CD4-positive, alpha-beta memory T cell (primary cell): Measurements from ENCODE around the gene RHBDD3. TPM values are rescaled to one million over a fixed set of nuclear protein-coding genes. Genes with fewer than 3 reads are reported as not detected.
"Not testable (repeated sequence)": the region's sequence is repeated elsewhere in the genome, so short reads cannot be mapped to it uniquely, and the experiment has no call there.

Experiments used
- CTCF ChIA-PET: fragments of 350-600 bp; sonication (Branson Sonifier 250); formaldehyde crosslinking; loops from one replicate; lab custom pipeline; 2021; ENCODE audit warnings: inconsistent platforms; ENCODE audit not compliant: partially characterized antibody; lab: Charles Lee
- POLR2A ChIA-PET: fragments of 350-600 bp; sonication (Branson Sonifier 250); formaldehyde crosslinking; loops from one replicate; lab custom pipeline; 2021; ENCODE audit not compliant: partially characterized antibody; lab: Charles Lee
- DNase-seq, 5 donors: peaks; one replicate each; pipeline versions ENCODE4 v3.0.0 to v3.0.0-alpha.2; 2020 to 2022; ENCODE audit warnings: mixed read lengths in 1 of 5
- H3K27ac ChIP-seq: one replicate; pipeline ENCODE4 v1.7.0; 2013; ENCODE audit warnings: low read depth, low read length
- H3K27me3 ChIP-seq: 2 replicates; pipeline ENCODE4 v1.7.0; 2013; ENCODE audit warnings: mild to moderate bottlenecking, low read length, moderate library complexity; ENCODE audit not compliant: insufficient read depth
- H3K36me3 ChIP-seq: 2 replicates; pipeline ENCODE4 v1.7.0; 2013; ENCODE audit warnings: mild to moderate bottlenecking, low read length, moderate library complexity; ENCODE audit not compliant: insufficient read depth
- H3K4me1 ChIP-seq: 2 replicates; pipeline ENCODE4 v1.7.0; 2013; ENCODE audit warnings: mild to moderate bottlenecking, low read length, moderate library complexity; ENCODE audit not compliant: insufficient read depth
- H3K4me3 ChIP-seq, 2 donors: one replicate each; pipeline ENCODE4 v1.7.0; 2013; ENCODE audit warnings: low read length in 2 of 2, mild to moderate bottlenecking in 1 of 2
- H3K9me3 ChIP-seq, 2 donors: one replicate each; pipeline ENCODE4 v1.7.0; 2013; ENCODE audit warnings: low read length in 2 of 2, control low read depth in 1 of 2; ENCODE audit not compliant: control insufficient read depth in 1 of 2
- H3K27ac Mint-ChIP-seq, 7 donors: one replicate each; pipeline ENCODE4 v1.8.0; 2020 to 2021; ENCODE audit warnings: mixed read lengths in 7 of 7, mild to moderate bottlenecking in 6 of 7, inconsistent platforms in 3 of 7, moderate library complexity in 3 of 7
- H3K27me3 Mint-ChIP-seq, 2 donors: one replicate each; pipeline ENCODE4 v1.8.0; 2020 to 2021; ENCODE audit warnings: mixed read lengths in 2 of 2
- H3K36me3 Mint-ChIP-seq, 2 donors: one replicate each; pipeline ENCODE4 v1.8.0; 2020 to 2021; ENCODE audit warnings: mixed read lengths in 2 of 2, inconsistent platforms in 1 of 2, mild to moderate bottlenecking in 1 of 2
- H3K4me1 Mint-ChIP-seq, 4 donors: one replicate each; pipeline ENCODE4 v1.8.0; 2020 to 2021; ENCODE audit warnings: mixed read lengths in 4 of 4, mild to moderate bottlenecking in 1 of 4
- H3K4me3 Mint-ChIP-seq, 8 donors: one replicate each; pipeline ENCODE4 v1.8.0; 2020 to 2021; ENCODE audit warnings: mixed read lengths in 8 of 8, mild to moderate bottlenecking in 7 of 8, moderate library complexity in 6 of 8, inconsistent platforms in 3 of 8
- H3K9me3 Mint-ChIP-seq, 8 donors: one replicate each; pipeline ENCODE4 v1.8.0; 2020 to 2021; ENCODE audit warnings: mixed read lengths in 8 of 8, mild to moderate bottlenecking in 5 of 8, inconsistent platforms in 3 of 8, moderate library complexity in 1 of 8
- intact Hi-C: fragments of 100-400 bp; cut with micrococcal nuclease; formaldehyde crosslinking; loops from one replicate; pipeline ENCODE4 v1.15.1; 2023
- polyA plus RNA-seq, 2 donors: library from polyadenylated mRNA; unstranded; fragments of 300-500 nt; fragmentation: Illumina TruSeq; gene quantifications; one replicate each; pipeline ENCODE4 v1.2.3, GENCODE V29; 2021
- total RNA-seq, 2 experiments: library from RNA; stranded (reverse); gene quantifications; one replicate each; pipeline ENCODE4 v1.2.3, GENCODE V29; 2021

Gene RHBDD3
- total and polyA plus RNA-seq, 4 experiments from 2014 or later: 7.8 to 16.1 (median 11.1) TPM

- Mint-ChIP-seq H3K27me3 (peaks cover 2 to 3% of the 10 kb centered on the region in 2 donors), H3K36me3 (peaks cover 0 to 3% of the 10 kb centered on the region in 2 donors), H3K4me1 (peaks cover 0 to 3% (median 0%) of the 10 kb centered on the region in 4 donors), H3K27ac (no peak overlapping the region), H3K4me3 (no peak overlapping the region), H3K9me3 (no peaks in the 10 kb centered on the region)
- Histone ChIP-seq H3K36me3 (no peaks in the 10 kb centered on the region), H3K9me3 (no peaks in the 10 kb centered on the region), H3K4me3 (no peak overlapping the region), H3K4me1 (no peaks in the 10 kb centered on the region), H3K27me3 (peaks cover 3% of the 10 kb centered on the region), H3K27ac (no peak overlapping the region)
- ChIA-PET CTCF (interaction anchor here (1.5 kb wide), 1 partner anchor 9 kb away, joined by 5 read pairs; no protein-coding TSS in a partner anchor), POLR2A (no interaction called here)
- intact Hi-C loops: no loop called here
- no peak for DNase-seq
Observed at GRCh38 chr22:29255064-29255621, 12.6 kb downstream of the RHBDD3 start.

- intact Hi-C loops: no loop called here
- H3K4me3 ChIP-seq: no peak overlapping the region
- Mint-ChIP-seq H3K27me3 (peaks cover 2 to 3% of the 10 kb centered on the region in 2 donors), H3K36me3 (peaks cover 0 to 3% of the 10 kb centered on the region in 2 donors), H3K27ac (no peak overlapping the region), H3K4me1 (peaks cover 0 to 3% (median 0%) of the 10 kb centered on the region in 4 donors), H3K4me3 (no peak overlapping the region), H3K9me3 (no peaks in the 10 kb centered on the region)
- H3K27me3 ChIP-seq: peaks cover 3% of the 10 kb centered on the region
- ChIA-PET CTCF (interaction anchor here (1.5 kb wide), 1 partner anchor 8 kb away, joined by 5 read pairs; no protein-coding TSS in a partner anchor), POLR2A (no interaction called here)
- no peak overlapping the region for H3K27ac ChIP-seq
- H3K4me1 ChIP-seq: no peaks in the 10 kb centered on the region
- H3K36me3 ChIP-seq: no peaks in the 10 kb centered on the region
- no peaks in the 10 kb centered on the region for H3K9me3 ChIP-seq
- DNase-seq: no peak
Observed at GRCh38 chr22:29254286-29254660, 13.5 kb downstream of the RHBDD3 start.

DNA sequence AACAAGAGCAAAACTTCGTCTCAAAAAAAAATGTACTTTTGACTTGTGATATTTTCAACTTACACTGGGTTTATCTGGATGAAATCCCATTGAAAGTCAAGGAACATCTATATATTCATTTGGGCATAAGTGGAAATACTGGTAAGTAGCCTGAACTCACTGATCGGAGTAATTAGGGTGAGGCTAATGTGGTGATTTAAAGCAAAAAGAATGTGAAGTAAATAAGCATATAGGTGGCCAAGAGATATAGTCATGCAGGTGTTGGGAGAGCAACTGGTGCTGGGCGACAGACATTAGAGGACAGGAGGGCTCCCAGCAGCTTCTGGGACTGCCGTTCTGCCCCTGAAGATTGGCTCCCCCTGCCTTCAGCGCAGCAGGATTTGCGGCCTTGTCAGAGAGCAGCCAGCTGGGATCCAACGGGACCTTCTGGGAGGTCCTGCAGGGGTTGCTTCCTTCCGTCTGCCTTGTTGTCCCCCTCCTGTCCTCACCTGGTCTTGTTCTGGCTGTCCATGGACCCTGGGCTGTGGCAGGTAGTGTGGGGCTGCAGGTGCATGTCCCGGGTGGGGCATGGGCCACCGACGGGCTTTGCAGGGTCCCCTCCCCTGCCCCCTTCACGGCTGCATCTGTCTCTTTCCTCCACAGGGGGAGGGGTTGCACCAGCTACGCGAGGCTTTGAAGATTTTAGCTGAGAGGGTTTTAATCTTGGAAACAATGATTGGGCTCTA is 14.1 kb downstream of the RHBDD3 start:
- intact Hi-C loops: no loop called here
- Histone ChIP-seq H3K9me3 (no peaks in the 10 kb centered on the region), H3K36me3 (no peaks in the 10 kb centered on the region), H3K4me3 (no peak overlapping the region), H3K4me1 (no peaks in the 10 kb centered on the region), H3K27ac (no peak overlapping the region), H3K27me3 (peaks cover 3% of the 10 kb centered on the region)
- H3K4me1 Mint-ChIP-seq: peaks cover 0 to 3% (median 0%) of the 10 kb centered on the region in 4 donors
- no peaks in the 10 kb centered on the region for H3K9me3 Mint-ChIP-seq
- H3K36me3 Mint-ChIP-seq: peaks cover 0 to 3% of the 10 kb centered on the region in 2 donors
- H3K27me3 Mint-ChIP-seq: peaks cover 2 to 3% of the 10 kb centered on the region in 2 donors
- ChIA-PET CTCF (interaction anchor here (1.5 kb wide), 1 partner anchor 8 kb away, joined by 5 read pairs; no protein-coding TSS in a partner anchor), POLR2A (no interaction called here)
- no peak for DNase-seq
- H3K27ac Mint-ChIP-seq: no peak overlapping the region
- no peak overlapping the region for H3K4me3 Mint-ChIP-seq

- no peak for DNase-seq
- Histone ChIP-seq H3K27ac (no peak overlapping the region), H3K36me3 (no peaks in the 10 kb centered on the region), H3K27me3 (peaks cover 3% of the 10 kb centered on the region), H3K4me1 (no peaks in the 10 kb centered on the region), H3K9me3 (no peaks in the 10 kb centered on the region), H3K4me3 (no peak overlapping the region)
- intact Hi-C loops: no loop called here
- no peaks in the 10 kb centered on the region for H3K4me1 Mint-ChIP-seq
- peaks cover 2 to 3% of the 10 kb centered on the region in 2 donors for H3K27me3 Mint-ChIP-seq
- H3K36me3 Mint-ChIP-seq: peaks cover 0 to 3% of the 10 kb centered on the region in 2 donors
- H3K9me3 Mint-ChIP-seq: no peaks in the 10 kb centered on the region
- POLR2A ChIA-PET: no interaction called here
- CTCF ChIA-PET: interaction anchor here (1.4 kb wide), 1 partner anchor 99 kb away, joined by 4 read pairs; no protein-coding TSS in a partner anchor
- no peak overlapping the region for H3K27ac Mint-ChIP-seq
- H3K4me3 Mint-ChIP-seq: peak overlapping the region in 1 of 8 donors; percentile 50
Observed at GRCh38 chr22:29251981-29252911, 15.5 kb downstream of the RHBDD3 start.

- no peak overlapping the region for H3K4me3 ChIP-seq
- no peaks in the 10 kb centered on the region for H3K9me3 ChIP-seq
- peaks cover 3% of the 10 kb centered on the region for H3K27me3 ChIP-seq
- no peak for DNase-seq
- H3K4me1 ChIP-seq: no peaks in the 10 kb centered on the region
- H3K36me3 ChIP-seq: no peaks in the 10 kb centered on the region
- no peaks in the 10 kb centered on the region for H3K9me3 Mint-ChIP-seq
- CTCF ChIA-PET: interaction anchor here (1.4 kb wide), 1 partner anchor 98 kb away, joined by 4 read pairs; no protein-coding TSS in a partner anchor
- intact Hi-C loops: no loop called here
- peaks cover 2 to 3% of the 10 kb centered on the region in 2 donors for H3K27me3 Mint-ChIP-seq
- POLR2A ChIA-PET: no interaction called here
- H3K4me3 Mint-ChIP-seq: no peak overlapping the region
- H3K27ac ChIP-seq: no peak overlapping the region
- no peaks in the 10 kb centered on the region for H3K4me1 Mint-ChIP-seq
- H3K36me3 Mint-ChIP-seq: peaks cover 0 to 3% of the 10 kb centered on the region in 2 donors
- no peak overlapping the region for H3K27ac Mint-ChIP-seq
Observed at GRCh38 chr22:29251265-29251664, 16.5 kb downstream of the RHBDD3 start.

DNA sequence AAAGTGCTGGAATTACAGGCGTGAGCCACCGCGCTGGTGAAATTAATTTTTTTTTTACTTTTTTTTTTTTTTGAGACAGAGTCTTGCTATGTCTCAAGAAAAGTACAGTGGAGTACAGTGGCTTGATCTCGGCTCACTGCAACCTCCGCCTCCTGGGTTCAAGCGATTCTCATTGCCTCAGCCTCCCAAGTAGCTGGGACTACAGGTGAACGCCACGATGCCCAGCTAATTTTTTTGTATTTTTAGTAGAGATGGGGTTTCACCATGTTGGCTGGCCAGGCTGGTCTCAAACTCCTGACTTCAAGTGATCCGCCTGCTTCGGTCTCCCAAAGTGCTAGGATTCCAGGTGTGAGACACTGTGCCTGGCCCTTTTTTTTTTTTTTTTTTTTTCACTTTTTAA is 19.9 kb downstream of the RHBDD3 start:
- intact Hi-C loops: loop anchor here (10.0 kb wide), 1 partner anchor 1223 kb away; no protein-coding TSS in a partner anchor
- CTCF ChIA-PET: interaction anchor here (0.7 to 3.9 kb wide), 7 partner anchors 8 to 647 kb away, joined by 3 to 27 read pairs (median 5); no protein-coding TSS in a partner anchor
- H3K36me3 ChIP-seq, H3K27ac Mint-ChIP-seq, H3K4me3 Mint-ChIP-seq, H3K9me3 ChIP-seq, DNase-seq, POLR2A ChIA-PET, H3K27ac ChIP-seq, H3K9me3 Mint-ChIP-seq, H3K27me3 ChIP-seq, H3K36me3 Mint-ChIP-seq, H3K4me1 Mint-ChIP-seq, H3K4me1 ChIP-seq, H3K4me3 ChIP-seq: not testable (repeated sequence)
- H3K27me3 Mint-ChIP-seq: peaks cover 10 to 18% of the 10 kb centered on the region in 2 donors
